Bronchial epithelial cell (primary cell): ENCODE data around the gene COPS6. TPM values are rescaled to one million over a fixed set of nuclear protein-coding genes. Genes with fewer than 3 reads are reported as not detected.

Experiments
- DNase-seq: peaks from one replicate; pipeline ENCODE4 v3.0.0-alpha.2; 2010; ENCODE audit warnings: low read depth
- FAIRE-seq: peaks from 2 replicates; lab custom pipeline; 2011; peaks lifted over from hg19 to GRCh38; lab: Jason Lieb, UNC
- H3K27me3 ChIP-seq: 2 replicates; pipeline ENCODE4 v1.5.1; 2011; ENCODE audit warnings: low read length; ENCODE audit not compliant: control insufficient read depth, insufficient read depth
- H3K36me3 ChIP-seq: 2 replicates; pipeline ENCODE4 v1.5.1; 2011; ENCODE audit warnings: low read length; ENCODE audit not compliant: control insufficient read depth, insufficient read depth
- H3K4me3 ChIP-seq: 2 replicates; pipeline ENCODE4 v1.5.1; 2011; ENCODE audit warnings: mild to moderate bottlenecking, low read depth, low read length, control low read depth
- total RNA-seq: library from RNA; depleted of rRNA; stranded (reverse); fragments of >200 nt; gene quantifications from 2 replicates; pipeline ENCODE4 v1.2.1, GENCODE V29; 2014
- TF ChIP-seq, protein P1 (sequence below): IDR thresholded peaks from 2 replicates; pipeline ENCODE4 v1.5.1; 2011; ENCODE audit warnings: mild to moderate bottlenecking, moderate library complexity, low read length, control low read depth, inconsistent platforms; ENCODE audit not compliant: insufficient read depth, severe bottlenecking

COPS6 gene
- total RNA-seq, 1 donor from 2014 or later, result 60.0 TPM

DNA sequence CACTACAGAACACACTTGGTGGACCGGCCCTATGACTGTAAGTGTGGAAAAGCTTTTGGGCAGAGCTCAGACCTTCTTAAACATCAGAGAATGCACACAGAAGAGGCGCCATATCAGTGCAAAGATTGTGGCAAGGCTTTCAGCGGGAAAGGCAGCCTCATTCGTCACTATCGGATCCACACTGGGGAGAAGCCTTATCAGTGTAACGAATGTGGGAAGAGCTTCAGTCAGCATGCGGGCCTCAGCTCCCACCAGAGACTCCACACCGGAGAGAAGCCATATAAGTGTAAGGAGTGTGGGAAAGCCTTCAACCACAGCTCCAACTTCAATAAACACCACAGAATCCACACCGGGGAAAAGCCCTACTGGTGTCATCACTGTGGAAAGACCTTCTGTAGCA, 24.6 kb upstream of the COPS6 start:
- TF ChIP-seq, protein P1, sequence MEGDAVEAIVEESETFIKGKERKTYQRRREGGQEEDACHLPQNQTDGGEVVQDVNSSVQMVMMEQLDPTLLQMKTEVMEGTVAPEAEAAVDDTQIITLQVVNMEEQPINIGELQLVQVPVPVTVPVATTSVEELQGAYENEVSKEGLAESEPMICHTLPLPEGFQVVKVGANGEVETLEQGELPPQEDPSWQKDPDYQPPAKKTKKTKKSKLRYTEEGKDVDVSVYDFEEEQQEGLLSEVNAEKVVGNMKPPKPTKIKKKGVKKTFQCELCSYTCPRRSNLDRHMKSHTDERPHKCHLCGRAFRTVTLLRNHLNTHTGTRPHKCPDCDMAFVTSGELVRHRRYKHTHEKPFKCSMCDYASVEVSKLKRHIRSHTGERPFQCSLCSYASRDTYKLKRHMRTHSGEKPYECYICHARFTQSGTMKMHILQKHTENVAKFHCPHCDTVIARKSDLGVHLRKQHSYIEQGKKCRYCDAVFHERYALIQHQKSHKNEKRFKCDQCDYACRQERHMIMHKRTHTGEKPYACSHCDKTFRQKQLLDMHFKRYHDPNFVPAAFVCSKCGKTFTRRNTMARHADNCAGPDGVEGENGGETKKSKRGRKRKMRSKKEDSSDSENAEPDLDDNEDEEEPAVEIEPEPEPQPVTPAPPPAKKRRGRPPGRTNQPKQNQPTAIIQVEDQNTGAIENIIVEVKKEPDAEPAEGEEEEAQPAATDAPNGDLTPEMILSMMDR, result no peak
- no peak for FAIRE-seq
- DNase-seq, result no peak
- Histone ChIP-seq H3K27me3 (no peaks in the 10 kb centered on the region), H3K4me3 (no peak overlapping the region), H3K36me3 (peaks cover 7% of the 10 kb centered on the region)

DNA sequence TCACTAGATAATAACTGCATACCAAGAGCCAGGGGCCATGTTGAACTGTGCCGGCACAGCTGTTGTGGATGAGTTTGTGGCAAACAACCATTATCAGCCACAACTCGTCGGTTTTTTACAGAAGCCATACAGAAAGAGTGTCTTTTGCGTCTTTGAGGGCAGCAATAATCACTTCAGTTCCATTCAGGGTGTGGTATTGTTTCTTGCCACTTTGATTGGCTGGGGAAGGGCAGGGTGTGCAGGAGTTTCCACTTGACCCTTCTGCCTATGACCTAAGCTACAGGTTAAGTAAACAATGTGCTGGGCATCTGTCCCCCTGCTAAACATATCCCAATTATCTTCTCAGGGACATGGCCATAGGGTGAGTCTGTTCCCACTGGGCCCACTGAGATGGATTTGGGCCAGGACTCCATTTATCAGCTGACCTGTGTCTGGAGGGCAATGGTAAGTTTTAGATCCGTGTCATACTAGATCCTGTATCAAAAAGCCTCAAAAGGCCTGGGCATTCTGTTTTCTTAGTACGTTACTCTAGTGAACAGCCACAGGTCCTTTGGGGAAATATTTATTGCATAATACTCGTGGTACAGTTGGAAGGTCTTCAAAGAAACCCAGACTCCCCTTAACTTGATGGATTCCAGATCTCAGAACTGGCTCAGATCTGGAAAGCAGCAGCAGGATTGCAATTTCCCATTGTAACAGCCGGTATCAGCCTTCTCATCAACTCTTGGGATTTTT, 23.1 kb upstream of the COPS6 start:
- DNase-seq, result no peak
- Histone ChIP-seq H3K36me3 (peaks cover 11% of the 10 kb centered on the region), H3K4me3 (no peak overlapping the region), H3K27me3 (no peaks in the 10 kb centered on the region)
- no peak for FAIRE-seq
- TF ChIP-seq, protein P1, result no peak

GRCh38 chr7:100066953-100067352, 21.8 kb upstream of the COPS6 start:
- TF ChIP-seq, protein P1, result no peak
- Histone ChIP-seq H3K27me3 (no peaks in the 10 kb centered on the region), H3K4me3 (no peak overlapping the region), H3K36me3 (peaks cover 23% of the 10 kb centered on the region)
- DNase-seq (no peak), FAIRE-seq (no peak)

GRCh38 chr7:100069991-100070390, 18.8 kb upstream of the COPS6 start:
- Histone ChIP-seq H3K27me3 (no peaks in the 10 kb centered on the region), H3K36me3 (peaks cover 34% of the 10 kb centered on the region), H3K4me3 (no peak overlapping the region)
- FAIRE-seq (no peak), DNase-seq (no peak)
- TF ChIP-seq, protein P1, result no peak

GRCh38 chr7:100071018-100071723, 17.6 kb upstream of the COPS6 start:
- DNase-seq (no peak), FAIRE-seq (no peak)
- H3K4me3 ChIP-seq, result no peak overlapping the region
- H3K36me3 ChIP-seq, result peaks cover 40% of the 10 kb centered on the region
- TF ChIP-seq, protein P1, result no peak
- H3K27me3 ChIP-seq, result no peaks in the 10 kb centered on the region
